ENCODE results near the gene RAB3GAP2.
"Not testable (repeated sequence)": the region's sequence is repeated elsewhere in the genome, so short reads cannot be mapped to it uniquely, and the experiment has no call there.

Gene RAB3GAP2

DNA sequence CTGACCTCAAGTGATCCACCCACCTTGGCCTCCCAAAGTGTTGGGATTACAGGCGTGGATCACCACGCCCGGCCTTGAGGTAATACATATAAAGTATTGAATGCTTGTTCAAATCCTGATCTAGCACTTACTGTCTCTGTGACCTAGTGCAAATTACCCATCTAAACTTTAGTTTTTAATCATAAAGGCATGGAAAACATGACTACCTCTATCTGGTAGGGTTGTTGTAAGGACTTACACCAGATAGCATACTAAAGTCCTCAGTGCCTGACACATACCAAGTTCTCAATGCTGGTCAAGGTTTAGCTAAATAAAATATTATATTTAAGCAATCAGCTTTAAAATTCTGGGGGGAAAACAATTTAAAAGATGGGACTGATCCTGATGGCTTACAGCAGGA, 38.3 kb downstream of the RAB3GAP2 start:
- DNase-seq = no peak

DNA sequence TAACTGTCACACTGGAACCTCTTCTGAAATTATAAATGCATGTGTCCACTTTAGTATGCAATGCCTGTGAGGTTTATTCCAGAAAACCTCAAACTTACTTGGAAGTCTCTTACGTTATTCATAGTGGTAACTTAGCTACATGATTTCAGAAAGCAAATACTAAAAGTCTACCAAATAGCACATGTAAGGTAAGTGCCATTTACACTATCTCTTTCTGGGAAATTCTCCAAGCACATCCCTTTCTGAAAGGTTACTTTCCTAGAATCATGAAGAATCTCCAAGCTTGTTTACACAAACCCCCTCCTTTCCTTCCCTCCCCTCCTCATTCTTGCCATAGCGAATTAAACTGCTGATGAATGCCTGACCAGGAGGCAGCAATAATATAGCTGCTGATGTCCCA, 42.5 kb downstream of the RAB3GAP2 start:
- DNase-seq = no peak

DNA sequence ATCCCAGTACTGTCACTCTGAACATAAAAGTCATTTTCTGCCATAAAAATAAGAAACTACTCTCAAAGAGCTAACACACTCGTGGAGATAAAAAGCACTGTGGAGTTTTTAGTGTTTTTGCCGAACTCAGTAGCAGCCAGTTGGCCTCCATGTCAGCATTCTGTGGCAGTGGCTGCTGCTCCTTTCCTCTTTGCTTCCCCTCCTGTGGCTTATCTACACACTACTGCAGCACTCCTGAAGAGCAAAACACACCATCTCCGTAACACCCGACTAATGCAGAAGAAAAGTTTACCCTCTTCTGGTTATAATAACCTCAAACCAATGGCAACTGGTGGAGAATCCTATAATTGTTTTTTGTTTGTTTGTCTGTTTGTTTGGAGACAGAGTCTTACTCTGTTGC, 44.9 kb downstream of the RAB3GAP2 start:
- DNase-seq = no peak

GRCh38 chr1:220226752-220227151, 45.5 kb downstream of the RAB3GAP2 start:
- DNase-seq = no peak

- DNase-seq = no peak
These were observed 46.3 kb downstream of the RAB3GAP2 start for GRCh38 chr1:220225957-220226356.

- DNase-seq = no peak
These were observed 47.6 kb downstream of the RAB3GAP2 start for GRCh38 chr1:220224611-220225124.

GRCh38 chr1:220224033-220224432, 48.2 kb downstream of the RAB3GAP2 start:
- no peak for DNase-seq

DNA sequence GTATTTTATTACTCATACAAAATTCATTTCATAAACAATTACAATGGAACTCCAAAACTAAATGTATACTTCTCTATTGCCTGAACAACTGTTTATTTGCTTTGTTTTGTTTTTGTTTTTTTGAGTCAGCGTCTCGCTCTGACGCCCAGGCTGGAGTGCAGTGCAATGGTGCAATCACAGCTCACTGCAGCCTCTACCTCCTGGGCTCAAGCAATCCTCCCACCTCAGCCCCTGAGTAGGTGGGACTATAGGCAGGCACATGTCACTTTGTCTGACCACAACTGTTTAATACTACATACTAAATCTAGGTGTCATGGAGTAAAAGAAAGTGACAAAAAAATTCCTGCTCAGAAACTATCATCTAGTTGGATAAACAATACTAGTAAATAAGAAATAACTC, 49.3 kb downstream of the RAB3GAP2 start:
- DNase-seq = no peak

- no peak for DNase-seq
These were observed 50.6 kb downstream of the RAB3GAP2 start for GRCh38 chr1:220221670-220222069.

DNA sequence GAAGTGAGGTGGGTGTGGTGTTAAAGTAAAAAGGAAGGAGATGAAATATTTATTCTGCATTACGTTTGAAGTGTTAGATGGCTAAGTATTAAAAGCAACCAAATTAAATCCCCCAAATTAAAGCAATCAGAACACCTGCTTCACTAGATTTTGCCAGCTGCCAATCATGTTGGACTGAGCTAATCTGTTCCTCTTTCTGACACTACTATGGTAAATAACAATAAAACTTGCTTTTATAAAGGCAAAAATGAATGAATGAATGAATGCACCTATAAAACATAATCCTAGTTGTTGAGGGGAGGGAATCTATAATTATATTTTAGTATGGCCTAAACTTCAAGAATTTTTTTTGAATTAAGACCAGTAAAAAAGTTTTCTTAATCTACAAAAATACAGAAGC, 51.0 kb downstream of the RAB3GAP2 start:
- no peak for DNase-seq

- DNase-seq = not testable (repeated sequence)
These were observed 51.6 kb downstream of the RAB3GAP2 start for GRCh38 chr1:220220699-220221040.

DNA sequence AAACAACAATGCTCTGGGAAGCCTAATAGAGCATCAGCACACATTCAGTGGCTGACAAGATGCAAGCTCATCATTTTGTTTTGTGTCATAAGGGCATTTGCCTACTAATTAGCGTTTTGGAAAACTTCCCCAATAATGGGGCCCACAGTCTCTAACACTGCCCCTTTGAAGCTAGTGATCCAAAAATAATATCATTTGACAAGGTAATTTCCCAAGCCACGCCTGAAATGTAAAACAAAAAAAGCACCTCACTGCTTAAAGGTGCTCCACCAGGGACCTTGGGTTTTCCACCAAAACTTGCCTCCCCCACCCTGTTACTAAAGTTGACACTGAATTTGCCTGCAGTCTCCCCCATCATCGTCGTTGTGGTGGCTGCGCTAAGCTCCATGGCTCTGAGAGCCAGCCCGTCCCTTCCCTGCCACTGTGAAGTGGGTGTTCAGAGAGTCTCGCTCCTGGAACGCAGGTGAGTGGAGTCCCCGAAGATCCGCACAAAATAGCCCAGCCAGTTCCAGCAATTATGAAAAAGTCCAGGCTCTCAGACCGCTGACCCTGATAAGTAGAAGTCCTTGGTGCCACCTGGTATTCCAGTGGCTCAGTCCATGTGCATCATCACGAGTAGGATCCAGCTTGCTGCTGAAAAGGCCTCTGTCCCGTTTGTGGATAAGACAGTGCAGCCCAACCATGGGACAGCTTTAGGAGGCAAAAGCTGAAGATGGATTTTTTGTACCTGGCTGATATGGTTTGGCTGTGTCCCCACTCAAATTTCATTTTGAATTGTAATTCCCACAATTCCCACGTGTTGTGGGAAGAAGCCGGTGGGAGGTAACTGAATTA, 52.2 kb downstream of the RAB3GAP2 start:
- no peak for DNase-seq

DNA sequence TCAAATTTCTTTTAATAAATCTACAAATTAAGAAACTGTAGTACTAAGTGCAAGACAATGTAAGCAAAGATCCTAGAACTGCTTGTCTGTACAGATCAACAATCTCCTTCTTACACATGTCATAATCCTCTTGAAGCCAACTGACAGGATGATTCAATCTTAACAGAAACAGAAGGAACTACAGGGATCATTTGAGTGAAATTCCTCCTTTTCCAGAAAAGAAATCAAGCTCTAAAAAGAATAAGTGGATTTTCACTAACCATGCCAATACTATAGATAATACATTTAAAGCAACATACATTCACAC, 53.2 kb downstream of the RAB3GAP2 start:
- no peak for DNase-seq

DNA sequence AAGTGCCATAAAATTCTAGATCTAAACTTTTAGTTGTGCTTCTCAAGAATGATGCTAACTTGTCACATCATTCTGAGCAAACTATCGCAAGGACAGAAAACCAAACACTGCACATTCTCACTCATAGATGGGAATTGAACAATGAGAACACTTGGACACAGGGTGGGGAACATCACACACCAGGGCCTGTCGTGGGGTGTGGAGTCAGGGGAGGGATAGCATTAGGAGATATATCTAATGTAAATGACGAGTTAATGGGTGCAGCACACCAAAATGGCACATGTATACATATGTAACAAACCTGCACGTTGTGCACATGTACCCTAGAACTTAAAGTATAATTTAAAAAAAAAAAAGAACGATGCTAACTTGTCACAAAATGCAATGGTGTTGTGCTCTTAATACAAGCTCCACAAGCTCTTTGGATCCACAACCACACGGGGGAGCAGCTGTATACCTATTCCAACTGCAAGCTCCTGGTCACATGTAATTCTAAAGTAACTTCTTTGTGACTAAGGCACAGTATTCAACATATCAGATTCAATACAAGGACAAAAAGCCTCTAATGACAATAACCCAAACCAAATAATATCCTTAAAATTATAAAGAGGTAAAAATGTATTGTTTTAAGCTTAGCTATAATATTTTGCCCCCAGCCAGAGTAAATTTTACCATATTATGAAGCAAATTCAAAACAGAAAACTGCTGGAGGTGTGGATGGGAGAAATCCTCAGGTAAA, 53.7 kb downstream of the RAB3GAP2 start:
- DNase-seq = peak; percentile 47

- no peak for DNase-seq
These were observed 54.8 kb downstream of the RAB3GAP2 start for GRCh38 chr1:220217383-220217988.

DNA sequence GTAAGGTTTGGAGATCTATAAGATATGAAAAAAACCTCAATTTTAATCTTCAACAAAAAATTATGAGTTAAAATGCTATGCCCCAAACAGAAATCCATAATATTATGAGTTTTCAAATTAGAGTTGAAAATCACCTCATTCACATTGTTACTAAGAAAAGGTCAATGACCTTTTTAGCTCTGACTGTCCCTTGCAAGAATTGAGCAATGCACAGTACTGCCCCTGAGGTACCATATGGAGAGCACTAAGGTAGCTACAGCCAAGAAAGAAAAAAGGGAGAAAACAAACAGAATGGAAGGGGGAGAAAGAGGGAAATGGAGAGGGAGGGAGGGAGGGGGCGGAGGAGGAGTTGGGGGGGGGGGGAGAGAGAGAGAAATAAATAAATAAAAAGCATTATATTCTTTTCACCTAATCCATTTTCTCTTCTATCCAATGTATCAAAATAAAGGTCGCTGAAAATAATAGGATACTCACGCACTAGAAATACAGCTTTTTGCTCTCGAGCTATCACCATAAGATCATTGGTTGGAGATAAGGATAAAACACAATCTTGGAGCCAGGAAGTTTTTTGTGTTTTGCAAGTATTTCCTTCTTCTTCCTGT, 58.8 kb downstream of the RAB3GAP2 start:
- no peak for DNase-seq

- no peak for DNase-seq
These were observed 64.8 kb downstream of the RAB3GAP2 start for GRCh38 chr1:220207411-220207810.

- not testable (repeated sequence) for DNase-seq
These were observed 67.5 kb downstream of the RAB3GAP2 start for GRCh38 chr1:220204758-220205157.

DNA sequence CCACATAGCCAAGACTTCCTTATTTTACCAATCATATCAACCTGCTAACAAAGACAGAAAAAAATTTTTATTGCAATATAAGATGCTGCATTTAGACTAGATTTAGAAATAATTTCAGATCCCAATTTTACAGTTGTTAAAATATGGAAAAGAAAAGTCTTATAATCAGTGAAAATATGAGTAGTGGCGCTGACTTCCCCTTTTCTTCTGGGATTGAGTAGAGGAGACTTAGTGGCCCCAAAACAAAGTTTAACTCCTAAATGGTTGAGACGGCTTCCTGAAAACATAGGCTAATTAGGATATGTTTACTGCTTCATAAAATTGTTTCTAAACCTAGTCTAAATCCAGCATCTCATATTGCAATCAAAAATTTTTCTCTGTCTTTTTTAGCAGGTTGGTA, 68.4 kb downstream of the RAB3GAP2 start:
- no peak for DNase-seq

- DNase-seq = no peak
These were observed 73.9 kb downstream of the RAB3GAP2 start for GRCh38 chr1:220198186-220199005.

DNA sequence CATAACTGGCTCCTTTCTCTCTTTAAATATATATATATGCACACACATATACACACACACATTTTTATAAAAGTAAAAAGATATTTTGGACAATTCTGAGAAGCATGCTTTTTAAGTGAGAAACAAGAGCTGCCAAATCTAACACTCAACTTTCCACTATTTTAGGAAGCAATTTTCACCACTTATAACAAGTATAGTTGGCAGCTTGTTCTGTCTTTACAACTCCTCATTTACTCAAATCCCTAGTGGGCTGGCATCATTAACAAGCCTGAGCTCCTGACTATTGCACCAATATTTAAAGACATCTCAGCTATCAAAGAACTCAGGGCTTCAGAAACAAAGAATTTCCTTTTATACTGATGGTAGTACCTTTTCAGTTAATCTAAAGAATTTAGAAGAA, 76.6 kb downstream of the RAB3GAP2 start:
- no peak for DNase-seq

- DNase-seq = no peak
These were observed 82.4 kb downstream of the RAB3GAP2 start for GRCh38 chr1:220189750-220190347.

Data from NCI-H1048 (cell line).